Heart left ventricle (tissue), 16 donors: Measurements from ENCODE around the gene C3. TPM values are rescaled to one million over a fixed set of nuclear protein-coding genes. Genes with fewer than 3 reads are reported as not detected.

Experiments used
- ATAC-seq, 4 donors: fragments of 200-7000 bp; cut with Tn5 transposase; one replicate each; pipeline ENCODE4 v1.9.1; 2020 to 2022; ENCODE audit warnings: moderate library complexity in 4 of 4, mild to moderate bottlenecking in 3 of 4, moderate number of reproducible peaks in 1 of 4
- DNase-seq, 5 donors: peaks; one replicate each; pipeline ENCODE4 v3.0.0-alpha.2; 2020
- H3K27ac ChIP-seq, 12 donors: fragments of 200-600 bp; sonication (generic) in 4 of 12; one replicate each; pipeline versions ENCODE4 v1.5.0 to v1.8.0; 2016 to 2022; ENCODE audit warnings: mild to moderate bottlenecking in 2 of 12
- H3K27me3 ChIP-seq, 9 donors: fragments of 200-600 bp; sonication (generic) in 2 of 9; one replicate each; pipeline versions ENCODE4 v1.5.1 to v1.8.0; 2016 to 2022; ENCODE audit warnings: mild to moderate bottlenecking in 3 of 9
- H3K36me3 ChIP-seq, 9 donors: fragments of 200-600 bp; sonication (generic) in 2 of 9; one replicate each; pipeline versions ENCODE4 v1.5.0 to v1.8.0; 2018 to 2022; ENCODE audit warnings: mild to moderate bottlenecking in 2 of 9
- H3K4me1 ChIP-seq, 12 donors: fragments of 200-600 bp; sonication (generic) in 4 of 12; one replicate each; pipeline versions ENCODE4 v1.5.0 to v1.8.0; 2016 to 2022; ENCODE audit warnings: mild to moderate bottlenecking in 3 of 12
- H3K4me3 ChIP-seq, 12 donors: fragments of 200-600 bp; sonication (generic) in 4 of 12; one replicate each; pipeline versions ENCODE4 v1.5.0 to v1.8.0; 2017 to 2022; ENCODE audit warnings: mild to moderate bottlenecking in 9 of 12, moderate library complexity in 4 of 12
- H3K9me3 ChIP-seq, 12 donors: fragments of 200-600 bp; sonication (generic) in 4 of 12; one replicate each; pipeline versions ENCODE4 v1.5.0 to v1.8.0; 2016 to 2022; ENCODE audit warnings: mild to moderate bottlenecking in 1 of 12
- CTCF ChIP-seq, 12 donors: fragments of 200-600 bp; sonication (generic) in 4 of 12; IDR thresholded peaks; one replicate each; pipeline versions ENCODE4 v1.5.0 to v1.8.0; 2018 to 2022; ENCODE audit warnings: antibody characterized with exemption in 12 of 12, mild to moderate bottlenecking in 5 of 12
- POLR2A ChIP-seq, 2 donors: fragments of 450-650 bp; IDR thresholded peaks; one replicate each; pipeline ENCODE4 v1.6.1; 2017; ENCODE audit warnings: antibody characterized with exemption in 2 of 2, mild to moderate bottlenecking in 2 of 2, moderate library complexity in 2 of 2
- WGBS, 4 donors: extraction: QIAGEN DNeasy Blood & Tissue Kit in 2 of 4; methylation state at CpG; one replicate each; pipeline versions ENCODE4 v1.1.5 to v1.1.7; 2013 to 2018; 5-methylcytosine and 5-hydroxymethylcytosine counted together
- intact Hi-C, 10 donors: fragments of 100-400 bp; cut with DNase I; formaldehyde crosslinking; loops; one replicate each; pipeline versions ENCODE4 v1.11.1 to v1.14.2; 2022
- polyA plus RNA-seq, 2 donors: library from polyadenylated mRNA; stranded (reverse); fragments of 200-250 nt; gene quantifications; one replicate each; pipeline ENCODE4 v1.2.3, GENCODE V29; 2013
- total RNA-seq, 9 donors: library from RNA; depleted of rRNA in 2 of 9; stranded (reverse); fragments of >200 nt in 2 of 9; fragmentation: NEBNext Ultra II Directional in 3 of 9; extraction: Animal tissue kit (Norgen Biotek cat#: 25700) in 3 of 9; gene quantifications; one replicate each; pipeline versions ENCODE4 v1.1.0 to v1.2.4, GENCODE V29; 2016 to 2023
- donor health status: ischemic (EF 13 %, LVEDD 7.1; RV severe dilation, severe dysfunction).
- donor health status: healthy with polysubstance abuse.
- donor health status: DM: no; HTN: yes; CAD: no.
- donor health status: DM: no; HTN: no; CAD: no.
- donor health status: ischemic (EF 25% LVEDD 6.9; RV normal size, moderate dysfunction).
- donor health status: ischemic (EF 25% LVEDD 5.7; RV mildly dilated, moderate dysfunction).
- donor health status: healthy.
- donor health status: DM: yes; HTN: yes; CAD: no.
- donor health status: ischemic (EF 35%, LVEDD 5.7; RV mildly dilated, moderate dysfunction).
- donor health status: nonischemic (EF 11% LVEDD 7.7; RV severe dilation, severe dysfunction).
- donor health status: DM: yes; HTN: yes; CAD: no.
- donor health status: PGD.
- donor health status: ischemic (EF 29% LVEDD 5.4; RV normal size, mild dysfunction).
- donor health status: nonischemic (EF 23%, LVEDD 6.1; RV moderate dilation, normal function).

The C3 gene
- total and polyA plus RNA-seq, 11 donors: 31.7 to 1,888 (median 81.0) TPM

GRCh38 chr19:6730941-6731670 lies 10.7 kb upstream of the C3 start:
- WGBS, 4 donors: 92 to 95% (median 93%) methylated on average over 18 to 30 of the region's 30 CpGs
- ATAC-seq: no peak
- DNase-seq: peak in 1 of 5 donors; percentile 43

GRCh38 chr19:6730153-6730804 lies 9.8 kb upstream of the C3 start:
- no peak overlapping the region for H3K27ac ChIP-seq
- DNase-seq (no peak), ATAC-seq (peak in 2 of 4 donors; percentile 41 to 42)
- WGBS, 4 donors: 81 to 83% (median 81%) methylated on average over 18 to 27 of the region's 27 CpGs
- H3K4me3 ChIP-seq: no peak overlapping the region
- no peak for TF ChIP-seq POLR2A (IDR thresholded peaks at IDR 0.05)
- no peak for TF ChIP-seq CTCF (IDR thresholded peaks at IDR 0.05)
- intact Hi-C loops: loop anchor here in 6 of 10 donors (10.0 kb wide), 2 partner anchors 95 to 215 kb away; no protein-coding TSS in a partner anchor
- peaks cover 0 to 41% (median 12%) of the 10 kb centered on the region in 9 donors for H3K36me3 ChIP-seq
- peaks cover 0 to 5% (median 0%) of the 10 kb centered on the region in 12 donors for H3K9me3 ChIP-seq
- peaks cover 0 to 27% (median under 1%) of the 10 kb centered on the region in 12 donors for H3K4me1 ChIP-seq
- H3K27me3 ChIP-seq: peaks cover 0 to 6% (median 0%) of the 10 kb centered on the region in 9 donors

More at GRCh38 chr19:6730941-6731670, 10.7 kb upstream of the C3 start:
- Histone ChIP-seq H3K36me3 (peaks cover 0 to 43% (median 12%) of the 10 kb centered on the region in 9 donors), H3K4me3 (no peak overlapping the region), H3K27me3 (peaks cover 0 to 6% (median 0%) of the 10 kb centered on the region in 9 donors), H3K4me1 (peaks cover 0 to 33% (median 9%) of the 10 kb centered on the region in 12 donors), H3K27ac (no peak overlapping the region), H3K9me3 (peaks cover 0 to 5% (median 0%) of the 10 kb centered on the region in 12 donors)
- intact Hi-C loops: loop anchor here in 6 of 10 donors (10.0 kb wide), 2 partner anchors 96 to 216 kb away; no protein-coding TSS in a partner anchor
- TF ChIP-seq POLR2A (IDR thresholded peaks at IDR 0.05) (no peak), CTCF (IDR thresholded peaks at IDR 0.05) (no peak)

GRCh38 chr19:6729573-6730152 lies 9.2 kb upstream of the C3 start:
- DNase-seq: no peak
- no peak overlapping the region for H3K4me3 ChIP-seq

More at GRCh38 chr19:6729573-6730152, 9.2 kb upstream of the C3 start:
- peaks cover 0 to 6% (median 0%) of the 10 kb centered on the region in 9 donors for H3K27me3 ChIP-seq
- intact Hi-C loops: loop anchor here in 6 of 10 donors (10.0 kb wide), 2 partner anchors 95 to 215 kb away; no protein-coding TSS in a partner anchor
- ATAC-seq: no peak
- H3K27ac ChIP-seq: no peak overlapping the region
- no peak for TF ChIP-seq POLR2A (IDR thresholded peaks at IDR 0.05)
- no peak for TF ChIP-seq CTCF (IDR thresholded peaks at IDR 0.05)
- H3K9me3 ChIP-seq: peaks cover 0 to 5% (median 0%) of the 10 kb centered on the region in 12 donors
- whole genome bisulfite sequencing, 4 donors: 93 to 97% (median 95%) methylated on average over 23 of the region's 23 CpGs
- peaks cover 0 to 32% (median 0%) of the 10 kb centered on the region in 12 donors for H3K4me1 ChIP-seq
- H3K36me3 ChIP-seq: peaks cover 0 to 39% (median 12%) of the 10 kb centered on the region in 9 donors
